Ishikawa (cell line): ENCODE data around the gene LPAR3.

Experiments
- CEBPB ChIP-seq: IDR thresholded peaks from 2 replicates; pipeline ENCODE4 v1.6.1; 2012
- CREB1 ChIP-seq: IDR thresholded peaks from 2 replicates; pipeline ENCODE4 v1.6.1; 2012; ENCODE audit warnings: low read depth
- EGR1 ChIP-seq: IDR thresholded peaks from 2 replicates; pipeline ENCODE4 v1.6.1; 2012
- EP300 ChIP-seq: IDR thresholded peaks from 2 replicates; pipeline ENCODE4 v1.6.1; 2012; ENCODE audit warnings: borderline replicate concordance
- FOXM1 ChIP-seq: IDR thresholded peaks from 2 replicates; pipeline ENCODE4 v1.6.1; 2012; ENCODE audit warnings: low read depth, borderline replicate concordance
- NFIC ChIP-seq: IDR thresholded peaks from 2 replicates; pipeline ENCODE4 v1.6.1; 2012
- RAD21 ChIP-seq: IDR thresholded peaks from 2 replicates; pipeline ENCODE4 v1.6.1; 2012; ENCODE audit warnings: low read depth
- TAF1 ChIP-seq: IDR thresholded peaks from 2 replicates; pipeline ENCODE4 v1.6.1; 2012; ENCODE audit warnings: low read depth, mild to moderate bottlenecking
- TCF12 ChIP-seq: IDR thresholded peaks from 2 replicates; pipeline ENCODE4 v1.6.1; 2012; ENCODE audit warnings: low read depth
- TEAD4 ChIP-seq: IDR thresholded peaks from 2 replicates; pipeline ENCODE4 v1.6.1; 2012
- USF1 ChIP-seq: IDR thresholded peaks from 2 replicates; pipeline ENCODE4 v1.6.1; 2012
- YY1 ChIP-seq: IDR thresholded peaks from 2 replicates; pipeline ENCODE4 v1.6.1; 2012; ENCODE audit warnings: low read depth
- ZBTB7A ChIP-seq: IDR thresholded peaks from 2 replicates; pipeline ENCODE4 v1.6.1; 2012; ENCODE audit warnings: low read depth
- TF ChIP-seq, protein P1 (sequence below): IDR thresholded peaks from 2 replicates; pipeline ENCODE4 v1.6.1; 2012; ENCODE audit warnings: low read depth, mild to moderate bottlenecking
- TF ChIP-seq, protein P2 (sequence below): IDR thresholded peaks from 2 replicates; pipeline ENCODE4 v1.6.1; 2012

Gene LPAR3

GRCh38 chr1:84827976-84828375, 65.0 kb downstream of the LPAR3 start:
- no peak for TF ChIP-seq EP300
- TF ChIP-seq, protein P1, sequence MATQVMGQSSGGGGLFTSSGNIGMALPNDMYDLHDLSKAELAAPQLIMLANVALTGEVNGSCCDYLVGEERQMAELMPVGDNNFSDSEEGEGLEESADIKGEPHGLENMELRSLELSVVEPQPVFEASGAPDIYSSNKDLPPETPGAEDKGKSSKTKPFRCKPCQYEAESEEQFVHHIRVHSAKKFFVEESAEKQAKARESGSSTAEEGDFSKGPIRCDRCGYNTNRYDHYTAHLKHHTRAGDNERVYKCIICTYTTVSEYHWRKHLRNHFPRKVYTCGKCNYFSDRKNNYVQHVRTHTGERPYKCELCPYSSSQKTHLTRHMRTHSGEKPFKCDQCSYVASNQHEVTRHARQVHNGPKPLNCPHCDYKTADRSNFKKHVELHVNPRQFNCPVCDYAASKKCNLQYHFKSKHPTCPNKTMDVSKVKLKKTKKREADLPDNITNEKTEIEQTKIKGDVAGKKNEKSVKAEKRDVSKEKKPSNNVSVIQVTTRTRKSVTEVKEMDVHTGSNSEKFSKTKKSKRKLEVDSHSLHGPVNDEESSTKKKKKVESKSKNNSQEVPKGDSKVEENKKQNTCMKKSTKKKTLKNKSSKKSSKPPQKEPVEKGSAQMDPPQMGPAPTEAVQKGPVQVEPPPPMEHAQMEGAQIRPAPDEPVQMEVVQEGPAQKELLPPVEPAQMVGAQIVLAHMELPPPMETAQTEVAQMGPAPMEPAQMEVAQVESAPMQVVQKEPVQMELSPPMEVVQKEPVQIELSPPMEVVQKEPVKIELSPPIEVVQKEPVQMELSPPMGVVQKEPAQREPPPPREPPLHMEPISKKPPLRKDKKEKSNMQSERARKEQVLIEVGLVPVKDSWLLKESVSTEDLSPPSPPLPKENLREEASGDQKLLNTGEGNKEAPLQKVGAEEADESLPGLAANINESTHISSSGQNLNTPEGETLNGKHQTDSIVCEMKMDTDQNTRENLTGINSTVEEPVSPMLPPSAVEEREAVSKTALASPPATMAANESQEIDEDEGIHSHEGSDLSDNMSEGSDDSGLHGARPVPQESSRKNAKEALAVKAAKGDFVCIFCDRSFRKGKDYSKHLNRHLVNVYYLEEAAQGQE = no peak
- TF ChIP-seq TEAD4 = no peak
- no peak for TF ChIP-seq TAF1
- no peak for TF ChIP-seq TCF12
- no peak for TF ChIP-seq YY1
- TF ChIP-seq EGR1 = no peak
- TF ChIP-seq CREB1 = no peak
- no peak for TF ChIP-seq ZBTB7A
- no peak for TF ChIP-seq NFIC
- TF ChIP-seq, protein P2, sequence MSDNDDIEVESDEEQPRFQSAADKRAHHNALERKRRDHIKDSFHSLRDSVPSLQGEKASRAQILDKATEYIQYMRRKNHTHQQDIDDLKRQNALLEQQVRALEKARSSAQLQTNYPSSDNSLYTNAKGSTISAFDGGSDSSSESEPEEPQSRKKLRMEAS = no peak
- no peak for TF ChIP-seq RAD21
- no peak for TF ChIP-seq CEBPB

DNA sequence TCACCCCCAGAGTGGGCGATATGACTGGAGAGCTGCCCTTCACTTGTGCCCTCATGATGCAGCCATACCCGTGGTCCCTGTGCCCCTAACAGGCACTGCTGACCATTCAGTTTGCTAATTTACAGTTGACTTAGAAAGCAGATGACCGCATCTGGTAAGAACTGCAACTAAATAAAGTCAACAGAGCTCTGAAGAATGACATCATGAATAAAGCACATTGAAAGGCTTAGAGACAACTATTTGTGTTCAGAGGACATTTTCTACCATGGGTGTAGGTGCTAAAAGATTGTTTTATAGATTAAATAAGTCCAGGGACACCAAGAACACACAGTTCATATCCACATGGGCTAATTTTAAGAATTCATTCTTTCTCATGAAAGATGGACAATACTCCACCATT, 65.5 kb downstream of the LPAR3 start:
- TF ChIP-seq CREB1 (no peak), TEAD4 (no peak), TCF12 (no peak), RAD21 (no peak), CEBPB (no peak), ZBTB7A (no peak), FOXM1 (no peak), NFIC (no peak), USF1 (no peak), EP300 (no peak), YY1 (no peak), TAF1 (no peak), EGR1 (no peak)
- TF ChIP-seq, protein P1 = no peak
- TF ChIP-seq, protein P2 = no peak

GRCh38 chr1:84825161-84825560, 67.8 kb downstream of the LPAR3 start:
- no peak for TF ChIP-seq EP300
- no peak for TF ChIP-seq YY1
- no peak for TF ChIP-seq TAF1
- TF ChIP-seq EGR1 = no peak
- no peak for TF ChIP-seq USF1
- TF ChIP-seq TCF12 = no peak
- TF ChIP-seq CEBPB = no peak
- TF ChIP-seq CREB1 = no peak
- TF ChIP-seq FOXM1 = no peak
- TF ChIP-seq NFIC = no peak
- TF ChIP-seq ZBTB7A = no peak
- TF ChIP-seq TEAD4 = no peak
- no peak for TF ChIP-seq RAD21
- TF ChIP-seq, protein P1 = no peak
- TF ChIP-seq, protein P2 = no peak

DNA sequence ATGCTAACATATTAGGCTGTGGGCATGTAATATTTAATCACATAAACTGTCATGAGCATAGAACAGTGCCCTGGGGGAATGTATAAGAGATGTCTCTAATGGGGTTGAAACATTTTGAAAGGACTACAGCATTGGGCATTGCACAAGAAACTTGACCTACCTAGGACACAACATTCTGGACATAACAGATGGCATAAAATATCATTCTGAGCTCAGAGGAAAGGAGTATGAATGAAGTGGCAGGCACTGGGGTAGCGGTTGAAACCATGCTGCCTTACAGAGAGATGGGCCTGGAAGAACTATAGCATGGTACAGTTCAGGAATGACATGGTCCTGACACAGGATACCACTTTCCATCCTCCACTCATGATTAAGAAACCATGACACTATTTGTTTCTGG, 69.0 kb downstream of the LPAR3 start:
- no peak for TF ChIP-seq CREB1

DNA sequence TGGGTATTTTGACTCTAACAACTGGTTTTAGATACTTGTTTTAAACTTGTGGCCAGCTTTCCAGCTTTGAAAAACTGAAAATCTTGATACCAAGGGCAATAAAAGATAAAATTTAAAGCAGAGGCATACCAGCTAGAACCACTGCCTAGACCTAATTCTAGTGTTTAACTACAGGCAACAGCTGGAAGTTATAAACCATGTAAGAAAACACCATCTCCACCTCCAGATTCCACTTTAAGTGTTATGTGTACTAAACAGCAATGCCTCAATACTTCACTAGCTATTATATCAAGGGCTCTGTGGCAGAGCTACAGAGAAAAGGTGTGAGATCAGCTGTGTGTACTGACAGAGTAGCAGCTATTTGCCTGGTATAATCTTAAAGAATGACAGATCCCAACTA, 69.5 kb downstream of the LPAR3 start:
- TF ChIP-seq USF1 = no peak
- TF ChIP-seq YY1 = no peak
- TF ChIP-seq EP300 = no peak
- TF ChIP-seq, protein P2 = no peak
- TF ChIP-seq, protein P1 = no peak
- TF ChIP-seq FOXM1 = no peak
- TF ChIP-seq NFIC = no peak
- TF ChIP-seq RAD21 = no peak
- no peak for TF ChIP-seq TAF1
- no peak for TF ChIP-seq EGR1
- TF ChIP-seq TEAD4 = no peak
